Activated CD4-positive, alpha-beta T cell treated with anti-CD3 and anti-CD28 coated beads, Interleukin-2, amount 50 U/mL, for 4 hours (primary cell): ENCODE results near the gene HINT1.
"Not testable (repeated sequence)": the region's sequence is repeated elsewhere in the genome, so short reads cannot be mapped to it uniquely, and the experiment has no call there.

ENCODE experiments used
- DNase-seq, 2 experiments: peaks; one replicate each; pipeline ENCODE4 v3.0.0-alpha.2; 2020

The HINT1 gene

DNA sequence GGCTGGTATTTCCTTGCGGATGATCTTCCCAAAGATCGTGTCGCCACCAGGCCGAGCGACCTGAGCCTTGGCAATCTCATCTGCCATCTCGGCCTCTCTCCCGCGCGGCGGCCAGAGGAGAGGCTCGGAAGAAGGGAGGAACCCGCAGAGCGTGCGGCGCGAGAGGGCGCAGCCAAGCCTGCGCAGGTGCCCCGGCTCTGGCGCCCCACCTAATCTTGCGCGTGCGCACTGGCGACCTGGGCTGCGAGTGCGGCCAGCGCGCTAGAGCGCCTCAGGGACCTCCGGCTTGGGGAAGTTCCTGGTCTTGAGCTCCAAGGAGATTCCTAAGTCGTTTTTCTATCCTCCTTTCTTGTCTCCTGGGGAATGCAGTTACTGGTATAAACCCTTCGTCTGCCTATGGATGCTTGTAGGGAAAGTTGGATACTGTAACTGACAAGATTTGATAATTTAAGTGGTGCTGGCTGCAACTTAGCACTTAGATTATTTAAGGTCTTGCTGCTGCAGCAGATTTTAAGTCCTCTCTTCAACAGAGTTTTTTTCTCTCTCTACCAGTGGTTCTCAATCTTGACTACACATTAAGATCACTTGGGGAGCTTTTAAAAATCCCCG, at the start of gene HINT1:
HINT1 (minus strand) TSS at position 138 of the 609 bp plus-strand sequence; CDS start at position 87, 51 bp downstream.
- DNase-seq = peak; percentile 85 to 88

- no peak for DNase-seq
Measured at GRCh38 chr5:131214609-131215227, 49.7 kb upstream of the HINT1 start.

DNA sequence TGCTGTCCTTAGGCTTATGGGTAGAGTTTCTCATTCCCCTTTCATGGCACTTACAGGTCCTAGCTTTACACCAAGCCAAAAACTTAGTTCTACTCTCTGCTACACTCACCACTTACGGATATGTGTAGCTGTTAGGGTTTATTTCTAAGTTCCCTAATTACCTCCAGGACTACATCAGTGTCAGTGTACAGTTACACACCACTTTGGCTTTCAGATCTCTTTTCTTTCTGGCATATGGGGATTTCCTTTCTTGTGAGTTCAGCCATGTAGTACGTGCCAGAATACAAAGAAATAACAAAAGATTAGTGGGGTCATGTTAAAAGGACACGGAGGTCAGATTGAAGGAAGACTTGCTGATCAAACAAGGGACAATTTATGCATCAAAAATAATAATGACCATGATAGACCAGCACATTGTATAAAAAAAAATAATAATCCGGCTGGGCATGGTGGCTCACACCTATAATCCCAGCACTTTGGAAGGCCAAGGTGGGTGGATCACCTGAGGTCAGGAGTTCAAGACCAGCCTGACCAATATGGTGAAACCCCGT, 47.5 kb upstream of the HINT1 start:
- no peak for DNase-seq

GRCh38 chr5:131211669-131212068, 46.6 kb upstream of the HINT1 start:
- DNase-seq = no peak

DNA sequence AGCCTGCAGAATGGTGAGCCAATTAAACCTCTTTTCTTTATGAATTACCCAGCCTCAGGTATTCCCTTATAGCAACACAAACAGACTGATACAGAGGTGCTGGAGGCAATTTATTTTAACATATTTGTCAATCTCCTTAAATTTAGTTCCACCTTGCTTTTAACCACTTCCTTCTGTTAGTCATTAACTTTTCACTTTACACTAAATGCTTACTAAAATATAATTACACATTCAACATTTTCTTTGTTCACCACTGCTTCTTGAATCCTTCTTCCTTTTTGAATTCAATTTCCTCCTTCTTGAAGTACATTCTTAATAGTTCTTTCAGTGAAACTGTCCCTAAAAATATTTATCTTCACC, 45.1 kb upstream of the HINT1 start:
- no peak for DNase-seq

DNA sequence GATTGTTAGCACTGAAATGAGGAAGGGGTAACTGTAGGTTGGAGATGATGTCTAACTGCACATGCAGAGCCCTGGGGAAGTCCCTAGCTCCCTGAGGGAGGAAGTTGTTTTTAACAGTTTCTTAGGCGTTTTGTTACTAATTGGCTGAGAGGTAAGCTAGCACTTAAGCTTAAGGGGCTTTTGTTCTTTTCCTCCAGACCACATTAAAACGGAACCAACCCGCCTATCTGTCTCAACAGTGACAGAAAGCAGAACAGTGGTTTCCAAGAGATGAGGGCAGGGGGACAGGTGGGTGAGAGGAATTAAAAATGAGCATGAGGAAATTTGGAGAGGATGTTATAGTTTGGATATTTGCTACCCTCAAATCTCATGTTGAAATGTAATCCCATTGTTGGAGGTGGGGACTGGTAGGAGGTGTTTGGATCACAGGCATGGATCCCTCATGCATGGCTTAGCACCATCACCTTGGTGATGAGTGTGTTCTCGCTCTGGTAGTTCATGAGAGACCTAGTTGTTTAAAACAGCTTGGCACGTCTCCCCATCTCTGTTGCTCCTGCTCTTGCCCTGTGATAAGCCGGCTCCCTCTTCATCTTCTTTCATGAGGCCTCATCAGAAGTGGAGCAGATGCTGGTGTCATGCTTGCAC, 44.6 kb upstream of the HINT1 start:
- peak; percentile 15 to 31 for DNase-seq

DNA sequence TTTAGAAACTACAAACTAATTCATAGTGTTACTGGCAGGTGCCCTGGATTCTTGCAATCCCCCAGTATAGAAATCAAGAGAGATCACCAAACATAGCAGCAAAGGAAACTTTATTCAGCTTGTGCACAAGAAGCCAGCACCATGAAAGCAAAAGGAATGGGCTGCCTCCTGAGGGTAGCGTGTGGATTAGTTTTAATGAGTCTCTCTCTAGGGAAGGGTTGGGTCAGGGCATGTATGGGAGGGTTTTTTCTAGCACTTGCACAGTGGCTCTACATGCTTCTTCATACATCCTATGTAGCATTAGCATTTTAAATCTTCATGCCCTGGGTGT, 44.1 kb upstream of the HINT1 start:
- DNase-seq = no peak

DNA sequence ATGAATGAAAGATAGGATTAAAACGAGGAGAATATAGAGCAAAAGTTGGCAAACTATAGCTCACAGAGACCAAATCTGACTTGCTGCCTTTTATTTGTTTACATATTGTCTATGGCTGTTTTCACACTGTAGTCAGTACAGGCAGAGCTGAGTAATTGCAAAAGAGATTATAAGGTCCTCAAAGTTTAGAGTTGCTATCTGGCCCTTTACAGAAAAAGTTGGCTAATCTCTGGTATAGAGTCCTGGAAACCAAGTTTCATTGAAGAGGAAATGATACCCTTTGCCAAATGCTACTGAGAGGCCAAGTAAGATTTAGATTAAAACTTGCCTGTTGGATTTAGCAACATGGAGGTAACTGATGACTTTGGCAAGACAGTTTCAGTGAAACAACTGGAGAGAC, 41.7 kb upstream of the HINT1 start:
- DNase-seq = no peak

- no peak for DNase-seq
Measured at GRCh38 chr5:131206061-131206460, 41.0 kb upstream of the HINT1 start.

- DNase-seq = no peak
Measured at GRCh38 chr5:131204964-131205363, 39.9 kb upstream of the HINT1 start.

DNA sequence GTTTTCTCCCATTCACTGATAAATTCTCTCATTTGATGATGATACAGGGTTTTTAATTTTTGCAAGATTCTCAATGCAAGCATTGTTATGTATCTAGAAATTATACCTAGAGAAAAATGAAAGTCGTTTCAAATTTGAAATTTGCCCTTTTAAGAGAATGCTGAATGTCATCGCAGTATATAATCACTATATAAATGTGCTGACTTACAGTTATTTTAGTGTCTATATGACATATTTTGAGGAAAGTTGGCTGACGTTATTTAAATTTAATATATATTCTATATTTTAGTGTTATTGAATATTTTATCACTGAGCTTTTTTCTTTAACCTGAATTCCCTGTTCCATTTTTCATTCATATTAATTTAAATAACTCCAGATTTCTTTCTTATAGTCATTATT, 35.5 kb upstream of the HINT1 start:
- DNase-seq = no peak

DNA sequence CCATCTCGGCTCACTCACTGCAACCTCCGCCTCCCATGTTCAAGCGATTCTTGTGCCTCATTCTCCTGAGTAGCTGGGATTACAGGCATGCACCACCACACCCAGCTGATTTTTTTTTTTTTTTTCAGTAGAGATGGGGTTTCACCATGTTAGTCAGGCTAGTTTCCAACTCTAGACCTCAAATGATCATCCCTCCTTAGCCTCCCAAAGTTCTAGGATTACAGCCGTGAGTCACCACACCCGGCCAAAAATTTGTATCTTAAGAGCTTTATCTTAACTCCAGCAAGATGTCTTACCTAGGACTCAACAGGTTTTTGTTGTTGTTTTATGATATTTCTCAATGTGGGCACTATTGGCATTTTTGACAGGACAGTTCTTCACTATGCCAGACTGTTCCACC, 33.6 kb upstream of the HINT1 start:
- DNase-seq = no peak

GRCh38 chr5:131196331-131196730, 31.3 kb upstream of the HINT1 start:
- DNase-seq = no peak

GRCh38 chr5:131195696-131196095, 30.6 kb upstream of the HINT1 start:
- no peak for DNase-seq

GRCh38 chr5:131194725-131195124, 29.7 kb upstream of the HINT1 start:
- no peak for DNase-seq

DNA sequence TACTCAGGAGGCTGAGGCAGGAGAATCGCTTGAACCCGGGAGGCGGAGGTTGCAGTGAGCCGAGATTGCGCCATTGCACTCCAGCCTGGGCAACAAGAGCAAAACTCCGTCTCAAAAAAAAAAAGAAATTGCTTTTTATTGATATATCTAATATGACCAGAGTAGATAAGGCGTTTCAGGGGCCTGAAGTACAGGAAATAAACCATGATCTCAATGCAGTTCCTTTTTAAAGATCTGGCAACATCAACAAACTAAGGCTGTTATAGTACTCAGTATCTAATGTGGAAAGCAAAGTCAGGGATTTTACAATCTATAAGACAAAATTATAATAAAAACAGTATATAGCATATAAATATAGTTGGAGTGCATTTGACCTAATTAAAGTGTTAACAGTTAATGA, 28.8 kb upstream of the HINT1 start:
- DNase-seq = not testable (repeated sequence)

- no peak for DNase-seq
Measured at GRCh38 chr5:131193106-131193505, 28.1 kb upstream of the HINT1 start.

GRCh38 chr5:131186561-131187256, 21.7 kb upstream of the HINT1 start:
- no peak for DNase-seq

GRCh38 chr5:131185523-131186104, 20.6 kb upstream of the HINT1 start:
- no peak for DNase-seq

DNA sequence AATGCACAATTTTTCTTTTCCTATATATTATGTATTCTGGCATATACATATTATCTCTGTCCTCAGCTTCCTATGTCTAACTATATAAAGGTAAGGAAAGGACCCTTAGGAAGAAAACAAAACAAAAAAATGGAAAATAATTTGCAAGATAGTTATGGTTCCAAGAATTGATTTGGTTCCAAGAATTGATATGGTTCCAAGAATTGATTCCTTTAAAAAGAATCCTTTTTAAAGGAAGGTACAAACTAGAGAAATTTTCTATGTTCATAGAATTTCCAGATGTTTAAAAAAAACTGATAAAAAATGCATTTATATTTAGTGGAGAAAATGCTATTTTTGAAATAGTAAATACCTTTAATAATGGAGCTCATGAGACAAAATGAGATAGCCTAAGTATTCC, 17.8 kb upstream of the HINT1 start:
- no peak for DNase-seq

GRCh38 chr5:131180407-131180806, 15.4 kb upstream of the HINT1 start:
- DNase-seq = no peak

- no peak for DNase-seq
Measured at GRCh38 chr5:131171276-131171810, 6.3 kb upstream of the HINT1 start.
